MCF 10A (cell line): ENCODE data around the gene AIMP2. TPM values are rescaled to one million over a fixed set of nuclear protein-coding genes. Genes with fewer than 3 reads are reported as not detected.
"Not testable (repeated sequence)": the region's sequence is repeated elsewhere in the genome, so short reads cannot be mapped to it uniquely, and the experiment has no call there.

Source experiments
- BruUV-seq: library from RNA; stranded (reverse); fragments of 400-500 nt; replicated peaks from 2 replicates; lab custom pipeline; 2021; lab: Mats Ljungman, UMichigan
- CTCF ChIA-PET: fragments of 300-600 bp; sonication (Branson Sonifier 250); formaldehyde crosslinking; extraction: SDS; loops from one replicate; lab custom pipeline; 2021; ENCODE audit warnings: antibody characterized with exemption, inconsistent platforms; lab: Yijun Ruan, JAX
- POLR2A ChIA-PET: fragments of 300-600, 350-650 bp; sonication (Branson Sonifier 250); formaldehyde crosslinking; extraction: SDS; loops from one replicate; lab custom pipeline; 2020; ENCODE audit warnings: antibody characterized with exemption, inconsistent platforms; lab: Yijun Ruan, JAX
- DNase-seq: peaks from one replicate; pipeline ENCODE4 v3.0.0-alpha.2; 2018; ENCODE audit not compliant: unreplicated experiment
- H3K27ac Mint-ChIP-seq: one replicate; pipeline ENCODE4 v1.8.0; 2022; ENCODE audit warnings: mild to moderate bottlenecking, low read depth, mixed read lengths; ENCODE audit not compliant: unreplicated experiment
- H3K27me3 Mint-ChIP-seq: one replicate; pipeline ENCODE4 v1.8.0; 2022; ENCODE audit warnings: mixed read lengths; ENCODE audit not compliant: insufficient read depth, unreplicated experiment
- H3K36me3 Mint-ChIP-seq: one replicate; pipeline ENCODE4 v1.8.0; 2022; ENCODE audit warnings: mild to moderate bottlenecking, moderate library complexity, mixed read lengths; ENCODE audit not compliant: insufficient read depth, unreplicated experiment
- H3K4me1 Mint-ChIP-seq: one replicate; pipeline ENCODE4 v1.8.0; 2022; ENCODE audit warnings: mixed read lengths; ENCODE audit not compliant: insufficient read depth, unreplicated experiment
- H3K4me3 Mint-ChIP-seq: one replicate; pipeline ENCODE4 v1.8.0; 2022; ENCODE audit warnings: mild to moderate bottlenecking, moderate library complexity, mixed read lengths; ENCODE audit not compliant: unreplicated experiment
- H3K9me3 Mint-ChIP-seq: one replicate; pipeline ENCODE4 v1.8.0; 2022; ENCODE audit warnings: mixed read lengths; ENCODE audit not compliant: unreplicated experiment
- intact Hi-C: fragments of 100-400 bp; cut with micrococcal nuclease; formaldehyde crosslinking; loops from 2 replicates; pipeline ENCODE4 v1.14.1; 2022
- total RNA-seq: library from RNA; stranded (reverse); gene quantifications from 2 replicates; pipeline ENCODE4 v1.2.3, GENCODE V29; 2022
- TF ChIP-seq, protein P1 (sequence below): fragments of 200-600 bp; IDR thresholded peaks from one replicate; pipeline ENCODE4 v1.8.0; 2022; ENCODE audit warnings: antibody characterized with exemption, mild to moderate bottlenecking; ENCODE audit not compliant: unreplicated experiment

Gene AIMP2
- total RNA-seq, 1 experiment from 2014 or later: 113 TPM

DNA sequence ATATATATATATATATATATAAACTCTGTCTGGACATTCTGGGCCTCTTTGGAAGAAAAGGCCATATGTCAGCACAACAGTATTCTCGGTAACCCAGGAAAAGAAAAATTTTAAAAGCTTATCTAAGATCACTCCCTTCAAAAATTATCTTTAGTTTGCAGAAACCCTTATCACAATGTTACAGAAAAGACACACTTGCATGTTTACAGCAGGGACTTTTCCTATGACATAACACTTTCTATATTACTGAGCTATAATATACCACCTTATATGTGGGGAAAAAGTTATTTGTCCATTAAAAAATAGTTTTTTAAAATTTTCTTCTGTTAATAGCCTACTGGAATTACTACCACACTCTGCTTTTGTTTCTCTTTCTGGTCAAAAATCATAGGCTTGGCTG lies 47.5 kb downstream of the AIMP2 start:
- Mint-ChIP-seq H3K4me1 (no peaks in the 10 kb centered on the region), H3K4me3 (no peak overlapping the region), H3K36me3 (peaks cover 51% of the 10 kb centered on the region), H3K27ac (no peak overlapping the region), H3K27me3 (no peaks in the 10 kb centered on the region), H3K9me3 (no peaks in the 10 kb centered on the region)
- TF ChIP-seq, protein P1, sequence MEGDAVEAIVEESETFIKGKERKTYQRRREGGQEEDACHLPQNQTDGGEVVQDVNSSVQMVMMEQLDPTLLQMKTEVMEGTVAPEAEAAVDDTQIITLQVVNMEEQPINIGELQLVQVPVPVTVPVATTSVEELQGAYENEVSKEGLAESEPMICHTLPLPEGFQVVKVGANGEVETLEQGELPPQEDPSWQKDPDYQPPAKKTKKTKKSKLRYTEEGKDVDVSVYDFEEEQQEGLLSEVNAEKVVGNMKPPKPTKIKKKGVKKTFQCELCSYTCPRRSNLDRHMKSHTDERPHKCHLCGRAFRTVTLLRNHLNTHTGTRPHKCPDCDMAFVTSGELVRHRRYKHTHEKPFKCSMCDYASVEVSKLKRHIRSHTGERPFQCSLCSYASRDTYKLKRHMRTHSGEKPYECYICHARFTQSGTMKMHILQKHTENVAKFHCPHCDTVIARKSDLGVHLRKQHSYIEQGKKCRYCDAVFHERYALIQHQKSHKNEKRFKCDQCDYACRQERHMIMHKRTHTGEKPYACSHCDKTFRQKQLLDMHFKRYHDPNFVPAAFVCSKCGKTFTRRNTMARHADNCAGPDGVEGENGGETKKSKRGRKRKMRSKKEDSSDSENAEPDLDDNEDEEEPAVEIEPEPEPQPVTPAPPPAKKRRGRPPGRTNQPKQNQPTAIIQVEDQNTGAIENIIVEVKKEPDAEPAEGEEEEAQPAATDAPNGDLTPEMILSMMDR: no peak
- intact Hi-C loops: no loop called here
- POLR2A ChIA-PET: interaction anchor here (0.9 to 1.9 kb wide), 3 partner anchors 16 to 48 kb away, joined by 4 to 8 read pairs (median 5); partner anchors contain the start of genes AIMP2 and PMS2
- no TSS peak for BruUV-seq
- DNase-seq: no peak
- CTCF ChIA-PET: interaction anchor here (0.6 to 1.3 kb wide), 3 partner anchors 10 to 59 kb away, joined by 3 to 4 read pairs (median 3); no protein-coding TSS in a partner anchor

DNA sequence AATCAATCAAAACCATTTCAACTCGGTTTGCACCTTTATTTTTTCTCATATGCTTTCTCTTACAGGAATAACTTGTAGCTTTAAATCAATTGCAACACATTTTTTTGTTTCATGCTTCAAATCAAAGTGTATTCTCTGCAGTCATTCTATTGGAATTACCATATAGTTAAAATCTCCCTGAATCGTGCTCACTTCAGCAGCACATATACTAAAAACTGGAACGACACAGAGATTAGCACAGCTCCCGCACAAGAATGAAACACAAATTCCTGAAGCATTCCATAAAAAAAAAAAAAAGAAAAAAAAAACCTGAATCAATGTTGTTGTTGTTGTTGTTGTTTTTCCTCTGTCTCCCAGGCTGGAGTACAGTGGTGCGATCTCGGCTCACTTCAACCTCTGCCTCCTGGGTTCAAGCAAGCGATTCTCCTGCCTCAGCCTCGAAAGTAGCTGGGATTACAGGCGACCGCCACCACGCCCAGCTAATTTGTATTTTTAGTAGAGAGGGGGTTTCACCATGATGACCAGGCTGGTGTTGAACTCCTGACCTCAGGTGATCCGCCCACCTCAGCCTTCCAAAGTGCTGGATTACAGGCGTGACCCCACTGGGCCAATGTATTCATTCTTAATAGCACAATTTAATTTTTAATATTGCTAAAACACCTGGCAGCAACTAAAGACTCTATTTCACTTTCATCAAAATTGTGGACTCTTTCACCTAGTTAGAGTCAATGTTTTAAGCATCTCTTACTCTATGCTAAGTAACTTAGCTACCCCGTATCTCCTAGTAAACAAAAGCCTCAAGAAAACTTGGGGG lies 48.5 kb downstream of the AIMP2 start:
- Mint-ChIP-seq H3K27me3 (no peaks in the 10 kb centered on the region), H3K27ac (peak overlapping the region; percentile 92), H3K4me1 (no peaks in the 10 kb centered on the region), H3K4me3 (peak overlapping the region; percentile 95), H3K9me3 (no peaks in the 10 kb centered on the region), H3K36me3 (peaks cover 42% of the 10 kb centered on the region)
- CTCF ChIA-PET: interaction anchor here (0.6 to 1.3 kb wide), 7 partner anchors 9 to 295 kb away, joined by 3 to 4 read pairs (median 3); no protein-coding TSS in a partner anchor
- TF ChIP-seq, protein P1: no peak
- POLR2A ChIA-PET: interaction anchor here (0.7 to 1.9 kb wide), 6 partner anchors 8 to 61 kb away, joined by 3 to 8 read pairs (median 4); partner anchors contain the start of genes AIMP2 and PMS2
- intact Hi-C loops: no loop called here
- no TSS peak for BruUV-seq
- DNase-seq: no peak

DNA sequence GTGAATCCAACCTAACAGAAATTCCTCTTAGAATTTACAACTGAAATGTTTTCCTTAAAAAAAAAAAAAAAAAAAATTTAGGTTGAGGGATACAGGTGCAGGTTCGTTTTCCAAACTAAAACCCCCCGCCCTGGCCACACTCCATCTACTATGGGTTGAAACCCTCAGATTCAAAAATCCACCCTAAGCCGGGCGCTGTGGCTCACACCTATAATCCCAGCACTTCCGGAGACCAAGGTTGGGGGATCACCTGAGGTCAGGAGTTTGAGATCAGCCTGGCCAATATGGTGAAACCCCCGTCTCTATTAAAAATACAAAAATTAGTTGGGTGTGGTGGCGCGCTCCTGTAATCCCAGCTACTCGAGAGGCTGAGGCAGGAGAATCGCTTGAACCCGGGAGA lies 50.9 kb downstream of the AIMP2 start:
- POLR2A ChIA-PET, H3K9me3 Mint-ChIP-seq, H3K27me3 Mint-ChIP-seq, intact Hi-C loops, H3K27ac Mint-ChIP-seq, H3K4me1 Mint-ChIP-seq, DNase-seq, CTCF ChIA-PET, BruUV-seq: not testable (repeated sequence)
- peak overlapping the region; percentile 95 for H3K4me3 Mint-ChIP-seq
- H3K36me3 Mint-ChIP-seq: peaks cover 18% of the 10 kb centered on the region

DNA sequence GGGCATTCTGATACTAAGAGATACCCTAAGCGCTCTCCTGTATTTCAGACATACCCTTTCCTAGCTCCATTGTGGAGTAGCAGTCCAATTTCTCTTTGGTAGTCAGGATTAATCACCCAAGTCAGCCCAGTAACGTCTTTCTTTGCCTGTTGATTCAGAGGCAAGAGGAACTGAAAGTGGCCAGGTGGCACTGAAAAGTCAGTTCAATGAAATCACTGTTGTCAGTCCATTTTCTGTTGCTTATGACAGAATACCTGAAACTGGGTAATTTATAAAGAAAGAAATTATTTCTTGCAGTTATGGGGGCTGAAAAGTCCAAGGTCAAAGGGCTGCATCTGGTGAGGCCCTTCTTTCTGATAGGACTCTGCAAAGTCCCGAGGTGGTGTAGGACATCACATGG lies 62.3 kb downstream of the AIMP2 start:
- DNase-seq: no peak
- intact Hi-C loops: no loop called here
- H3K27me3 Mint-ChIP-seq: no peaks in the 10 kb centered on the region
- H3K4me1 Mint-ChIP-seq: no peaks in the 10 kb centered on the region
- BruUV-seq: no TSS peak
- ChIA-PET POLR2A (no interaction called here), CTCF (interaction anchor here (0.6 kb wide), 1 partner anchor 52 kb away, joined by 3 read pairs; no protein-coding TSS in a partner anchor)
- no peak overlapping the region for H3K27ac Mint-ChIP-seq
- no peak overlapping the region for H3K4me3 Mint-ChIP-seq
- H3K36me3 Mint-ChIP-seq: peaks cover under 1% of the 10 kb centered on the region
- TF ChIP-seq, protein P1: no peak
- no peaks in the 10 kb centered on the region for H3K9me3 Mint-ChIP-seq

Other genes with a start within 250 kb of the AIMP2 start
- gene RNF216, start 227.6 kb upstream of the AIMP2 start, total RNA-seq: 26.4 and 31.0 TPM in 2 replicates
- not detected in 2 replicates for gene OCM, start 128.5 kb upstream of the AIMP2 start, total RNA-seq
- 86.3 and 92.6 TPM in 2 replicates for gene CCZ1, start 110.5 kb upstream of the AIMP2 start, total RNA-seq
- 0.10 and 0.84 TPM in 2 replicates for gene RSPH10B, start 38.6 kb upstream of the AIMP2 start, total RNA-seq
- gene PMS2, start 223 bp upstream of the AIMP2 start, total RNA-seq: 18.9 and 20.5 TPM in 2 replicates
- gene ANKRD61, start 22.1 kb downstream of the AIMP2 start, total RNA-seq: 0.42 TPM in 1 of 2 replicates, not detected in the other
- gene EIF2AK1, start 49.9 kb downstream of the AIMP2 start, total RNA-seq: 92.1 and 107 TPM in 2 replicates
- 10.0 and 11.6 TPM in 2 replicates for gene USP42, start 95.7 kb downstream of the AIMP2 start, total RNA-seq